ENCODE measurements around the gene SCAF1.
A peak's percentile ranks its signal among the peaks of the same experiment; 100 is the strongest.

SCAF1 gene

GRCh38 chr19:49669516-49669915, 27.5 kb downstream of the SCAF1 start:
- no peak for DNase-seq

DNA sequence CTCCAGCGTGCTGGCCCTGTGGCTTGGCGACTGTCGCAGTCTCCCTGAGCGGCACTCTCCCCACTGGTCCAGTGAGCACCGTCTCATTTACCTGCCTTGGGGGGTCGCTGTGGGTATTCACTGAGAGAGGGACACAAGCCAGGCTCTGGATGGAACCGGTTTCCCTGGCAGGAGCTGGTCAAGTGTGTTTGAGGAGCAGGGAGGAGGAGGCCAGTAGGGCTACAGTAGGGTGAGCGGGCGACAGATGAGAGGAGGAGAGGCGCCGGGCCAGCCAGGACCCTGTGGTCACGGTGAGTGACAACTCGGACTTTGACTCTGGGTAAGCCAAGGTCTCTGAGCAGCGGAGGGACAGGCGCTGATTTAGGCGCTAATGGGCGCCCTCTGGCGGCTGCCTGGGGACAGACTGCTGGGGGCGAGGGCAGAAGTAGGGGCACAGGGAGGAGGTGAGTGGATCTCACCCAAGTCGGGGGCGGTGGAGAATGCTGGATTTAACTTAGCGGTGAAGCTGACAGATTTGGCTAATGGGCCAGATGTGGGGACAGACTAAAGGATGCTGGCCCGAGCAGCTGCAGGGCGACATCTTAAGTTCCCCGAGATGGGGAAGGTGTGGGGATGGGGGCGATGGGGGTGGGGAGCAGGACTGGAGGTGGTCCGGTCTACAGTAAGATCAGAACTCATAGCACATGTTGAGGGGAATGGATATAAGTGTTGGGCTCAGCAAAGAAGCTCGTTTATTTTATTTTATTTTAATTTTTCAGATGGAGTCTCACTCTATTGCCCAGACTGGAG, 30.3 kb downstream of the SCAF1 start:
- peak; percentile 62 to 63 for DNase-seq

- peak; percentile 87 for DNase-seq
Observed at GRCh38 chr19:49676136-49676783, 34.3 kb downstream of the SCAF1 start.

DNA sequence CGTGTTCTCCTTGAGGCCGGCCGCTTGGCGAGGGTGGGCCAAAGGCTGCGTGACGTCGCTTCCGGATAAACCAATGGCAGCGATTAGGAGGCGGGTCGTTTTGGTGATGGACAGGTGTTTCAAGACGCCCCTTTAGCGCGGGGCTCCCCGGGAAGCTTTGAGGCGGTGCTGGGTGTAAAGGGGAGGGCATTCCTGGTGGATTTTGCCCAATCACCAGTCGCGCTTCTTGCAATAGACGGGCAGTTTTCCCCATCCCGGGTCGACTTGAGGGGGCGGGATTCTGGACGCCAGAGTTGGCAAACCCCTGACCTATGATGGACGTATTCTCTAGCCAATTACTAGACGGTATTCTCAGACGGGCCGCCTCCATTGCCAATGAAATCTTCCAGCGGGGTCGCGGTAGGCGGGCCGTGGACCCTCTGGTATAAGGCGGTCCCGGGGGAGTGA, 34.8 kb downstream of the SCAF1 start:
- DNase-seq, result peak; percentile 99 to 100

DNA sequence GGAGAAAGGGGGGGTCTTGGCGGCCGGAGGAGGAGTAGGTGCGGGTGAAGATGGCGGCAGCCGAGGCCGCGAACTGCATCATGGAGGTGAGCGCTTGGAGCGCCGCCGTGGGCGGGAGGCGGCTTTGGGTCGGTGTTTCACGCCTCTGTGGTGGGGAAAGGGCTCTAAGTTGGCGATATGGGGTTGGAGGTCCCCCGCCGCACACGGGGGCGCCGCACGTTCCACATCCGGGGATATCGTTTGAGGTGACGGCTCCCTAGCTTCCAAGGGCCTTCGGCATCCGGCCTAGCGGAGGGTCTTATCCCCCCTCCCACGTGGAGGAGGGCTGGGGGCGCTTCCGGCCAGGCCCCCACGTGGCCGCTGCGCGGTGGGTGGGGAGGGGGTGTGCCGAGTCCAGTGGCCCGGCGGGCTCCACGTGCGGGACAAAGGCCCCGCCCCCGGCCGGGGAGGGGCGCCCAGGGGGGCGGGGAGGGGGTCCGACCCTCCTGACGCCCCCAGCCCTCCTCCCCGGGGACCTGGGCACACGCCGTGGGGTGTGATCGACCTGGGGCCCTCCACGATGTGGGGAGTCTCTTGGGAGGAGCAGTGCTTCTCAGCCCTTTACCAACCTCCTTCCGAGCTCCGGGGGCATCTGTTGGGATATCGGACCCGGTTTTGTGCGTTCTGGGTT, 35.4 kb downstream of the SCAF1 start, which contains the start of gene PRMT1:
Gene PRMT1 (plus strand): TSS at position 41 of the 670 bp plus-strand sequence. CDS start 10 bp downstream, at position 51.
- DNase-seq, result no peak

- DNase-seq, result peak; percentile 63 to 69
Observed at GRCh38 chr19:49677901-49678674, 36.1 kb downstream of the SCAF1 start.

- no peak for DNase-seq
Observed at GRCh38 chr19:49678985-49679770, 37.2 kb downstream of the SCAF1 start.

- DNase-seq, result no peak
Observed at GRCh38 chr19:49679771-49680413, 37.9 kb downstream of the SCAF1 start.

GRCh38 chr19:49680421-49681351, 38.7 kb downstream of the SCAF1 start:
- peak; percentile 76 to 90 for DNase-seq

DNA sequence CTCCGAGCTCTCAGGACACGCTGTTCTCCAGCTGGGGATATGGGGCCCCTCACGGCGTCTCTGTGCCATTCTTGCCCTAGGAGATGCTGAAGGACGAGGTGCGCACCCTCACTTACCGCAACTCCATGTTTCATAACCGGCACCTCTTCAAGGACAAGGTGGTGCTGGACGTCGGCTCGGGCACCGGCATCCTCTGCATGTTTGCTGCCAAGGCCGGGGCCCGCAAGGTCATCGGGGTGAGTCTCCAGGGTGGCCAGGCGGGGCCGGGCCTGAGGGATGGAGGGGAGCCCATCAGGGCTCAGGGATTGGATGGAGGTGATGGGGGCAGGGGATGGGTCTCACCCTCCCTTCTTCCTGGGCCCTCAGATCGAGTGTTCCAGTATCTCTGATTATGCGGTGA, 39.8 kb downstream of the SCAF1 start:
- no peak for DNase-seq

DNA sequence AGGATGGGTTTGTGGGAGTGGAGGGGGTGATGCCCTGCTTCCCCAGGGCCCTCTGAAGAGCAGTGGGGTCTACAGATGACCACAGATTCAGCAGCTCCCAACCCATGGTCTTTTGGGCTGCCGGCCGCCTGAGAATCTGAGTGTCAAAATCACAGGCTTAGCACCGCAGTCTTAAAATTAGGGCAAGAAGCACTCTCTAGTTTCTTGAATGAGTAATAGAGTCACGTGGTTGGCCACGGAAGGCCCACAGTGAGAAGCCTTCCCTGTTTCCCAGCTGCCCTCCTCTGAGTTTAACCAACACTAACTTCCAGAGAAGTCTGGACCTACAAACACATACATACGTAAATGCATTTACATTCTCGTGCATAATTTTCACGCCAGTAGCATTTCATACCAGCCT, 40.3 kb downstream of the SCAF1 start:
- no peak for DNase-seq

DNA sequence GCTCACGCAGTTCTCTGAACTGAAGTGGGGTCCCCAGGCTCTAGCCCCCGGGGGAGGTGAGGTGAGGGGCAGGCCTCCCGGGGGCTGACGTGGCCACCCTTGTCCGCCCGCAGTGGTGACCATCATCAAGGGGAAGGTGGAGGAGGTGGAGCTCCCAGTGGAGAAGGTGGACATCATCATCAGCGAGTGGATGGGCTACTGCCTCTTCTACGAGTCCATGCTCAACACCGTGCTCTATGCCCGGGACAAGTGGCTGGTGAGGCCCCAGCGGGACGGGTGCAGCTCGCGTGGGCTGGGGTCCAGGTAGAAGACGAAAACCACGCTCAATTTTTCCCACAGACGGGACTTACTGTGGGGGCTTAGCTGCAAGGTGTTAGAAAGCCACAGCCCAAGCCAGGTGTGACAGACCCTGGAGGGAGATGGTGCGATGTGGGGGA, 41.8 kb downstream of the SCAF1 start:
- no peak for DNase-seq

DNA sequence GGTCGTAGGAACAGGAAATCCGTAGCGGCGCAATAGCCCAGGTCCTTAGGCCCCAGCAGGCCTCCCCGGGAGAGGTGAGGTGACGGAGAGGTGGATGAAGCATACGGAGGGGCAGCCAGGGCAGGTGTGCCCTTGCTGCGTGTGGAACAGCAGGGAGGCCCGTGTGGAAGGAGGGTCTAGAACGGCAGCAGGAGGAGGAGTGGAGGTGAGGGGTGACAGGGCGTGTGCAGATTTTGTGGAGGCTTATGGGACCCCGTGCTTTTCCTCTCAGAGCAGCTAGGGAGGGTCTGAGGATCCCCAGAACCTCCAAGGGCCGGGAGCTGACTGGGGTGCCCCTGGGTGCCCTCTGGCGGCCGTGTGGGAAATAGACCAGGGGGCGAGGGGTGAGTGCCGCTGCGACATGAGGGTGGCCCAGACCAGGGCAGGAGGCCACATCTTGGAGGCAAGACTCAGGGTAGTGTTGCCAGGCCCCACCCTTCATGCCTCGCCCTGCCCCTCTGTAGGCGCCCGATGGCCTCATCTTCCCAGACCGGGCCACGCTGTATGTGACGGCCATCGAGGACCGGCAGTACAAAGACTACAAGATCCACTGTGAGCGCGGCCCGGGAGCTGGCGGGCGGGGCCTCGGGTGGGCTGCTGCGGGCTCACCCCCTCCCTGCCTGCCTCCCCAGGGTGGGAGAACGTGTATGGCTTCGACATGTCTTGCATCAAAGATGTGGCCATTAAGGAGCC, 42.4 kb downstream of the SCAF1 start:
- DNase-seq, result peak; percentile 33 to 38

- no peak for DNase-seq
Observed at GRCh38 chr19:49684983-49685553, 43.1 kb downstream of the SCAF1 start.

- DNase-seq, result no peak
Observed at GRCh38 chr19:49685845-49686332, 43.9 kb downstream of the SCAF1 start.

- no peak for DNase-seq
Observed at GRCh38 chr19:49686503-49687088, 44.6 kb downstream of the SCAF1 start.

DNA sequence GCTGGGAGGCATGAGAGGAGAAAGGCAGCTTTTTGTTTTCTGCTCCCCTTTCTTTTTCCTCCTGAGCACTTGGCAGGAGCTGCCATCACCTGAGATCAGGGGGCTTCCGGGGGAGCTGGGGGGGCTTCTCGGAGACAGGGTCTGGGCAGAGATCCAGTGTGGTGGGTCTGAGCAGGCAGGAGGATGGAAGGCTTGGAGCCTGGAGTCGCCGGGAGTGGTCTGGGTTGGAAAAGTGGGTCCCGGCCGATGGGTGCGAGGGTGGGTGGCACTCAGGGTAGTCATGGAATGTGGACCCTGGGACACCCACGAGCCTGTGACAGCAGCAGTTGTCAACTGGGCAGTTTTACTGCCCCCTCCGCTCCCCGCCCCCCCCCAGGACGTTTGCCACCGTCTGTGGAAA, 45.1 kb downstream of the SCAF1 start:
- no peak for DNase-seq

DNA sequence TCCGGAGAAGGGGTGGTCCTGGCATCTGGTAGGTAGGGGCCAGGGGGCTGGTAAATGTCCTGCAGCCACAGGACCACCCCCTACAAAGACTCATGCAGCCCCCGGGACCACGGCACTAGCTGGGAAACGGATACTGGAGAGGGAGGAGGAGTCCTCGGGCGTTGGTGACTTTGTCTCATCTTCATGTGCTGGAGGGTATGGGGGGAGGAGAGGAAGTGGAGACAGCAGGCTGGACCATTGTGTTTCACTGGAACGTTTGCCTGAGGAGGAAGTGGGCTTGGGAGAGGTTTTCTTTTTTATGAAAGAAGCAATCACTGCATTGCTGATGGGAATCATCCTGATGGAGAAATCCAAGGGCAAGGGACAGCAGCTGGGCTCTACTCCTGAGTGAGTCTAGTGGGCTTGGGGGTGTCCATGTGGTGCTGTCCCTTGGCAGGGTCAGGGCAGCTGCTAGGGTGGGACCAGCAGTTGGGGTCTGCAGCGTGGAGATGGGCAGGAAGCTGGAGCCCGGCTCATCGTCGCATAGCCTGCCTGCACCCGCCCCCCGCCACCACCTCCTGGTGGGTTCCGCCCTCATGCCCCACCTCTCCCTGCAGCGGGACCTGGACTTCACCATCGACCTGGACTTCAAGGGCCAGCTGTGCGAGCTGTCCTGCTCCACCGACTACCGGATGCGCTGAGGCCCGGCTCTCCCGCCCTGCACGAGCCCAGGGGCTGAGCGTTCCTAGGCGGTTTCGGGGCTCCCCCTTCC, 45.7 kb downstream of the SCAF1 start:
- peak; percentile 42 to 58 for DNase-seq

Measured in Kasumi-1 (cell line).